Psoas muscle (tissue), 8 donors: ENCODE measurements around the gene ARHGAP15. TPM values are rescaled to one million over a fixed set of nuclear protein-coding genes. Genes with fewer than 3 reads are reported as not detected.

Experiments used
- ATAC-seq, 4 donors: fragments of 200-7000 bp; cut with Tn5 transposase; one replicate each; pipeline ENCODE4 v1.9.1; 2020; ENCODE audit warnings: moderate library complexity in 3 of 4, mild to moderate bottlenecking in 2 of 4
- DNase-seq, 2 donors: peaks; one replicate each; pipeline ENCODE4 v3.0.0-alpha.2; 2020
- H3K27ac ChIP-seq: fragments of 200-600 bp; one replicate; pipeline ENCODE4 v1.8.0; 2022
- H3K27me3 ChIP-seq, 3 donors: fragments of 200-600 bp in 1 of 3; one replicate each; pipeline versions ENCODE4 v1.6.1 to v1.8.0; 2013 to 2022; ENCODE audit warnings: low read length in 2 of 3, mild to moderate bottlenecking in 2 of 3, moderate library complexity in 1 of 3; ENCODE audit not compliant: insufficient read depth in 3 of 3
- H3K36me3 ChIP-seq, 2 donors: fragments of 200-600 bp in 1 of 2; one replicate each; pipeline versions ENCODE4 v1.6.1 to v1.8.0; 2013 to 2022; ENCODE audit warnings: low read depth in 1 of 2, mild to moderate bottlenecking in 1 of 2, moderate library complexity in 1 of 2; ENCODE audit not compliant: insufficient read depth in 1 of 2
- H3K4me1 ChIP-seq: fragments of 200-600 bp; one replicate; pipeline ENCODE4 v1.8.0; 2022
- H3K4me3 ChIP-seq: fragments of 200-600 bp; one replicate; pipeline ENCODE4 v1.8.0; 2022; ENCODE audit warnings: mild to moderate bottlenecking
- H3K9me3 ChIP-seq: fragments of 200-600 bp; one replicate; pipeline ENCODE4 v1.8.0; 2022
- CTCF ChIP-seq: fragments of 200-600 bp; IDR thresholded peaks from one replicate; pipeline ENCODE4 v1.8.0; 2022; ENCODE audit warnings: antibody characterized with exemption
- WGBS, 3 donors: extraction: QIAGEN DNeasy Blood & Tissue Kit; methylation state at CpG; one replicate each; pipeline versions ENCODE4 v1.1.6 to v1.1.7; 2013; 5-methylcytosine and 5-hydroxymethylcytosine counted together
- intact Hi-C, 2 donors: fragments of 100-400 bp; cut with DNase I; formaldehyde crosslinking; loops; one replicate each; pipeline versions ENCODE4 v1.11.0 to v1.14.2; 2022
- polyA plus RNA-seq, 3 donors: library from polyadenylated mRNA; stranded (reverse); fragments of 200-250 nt; gene quantifications; one replicate each; pipeline ENCODE4 v1.2.3, GENCODE V29; 2013
- total RNA-seq, 4 donors: library from RNA; stranded (reverse); fragmentation: NEBNext Ultra II Directional in 2 of 4; extraction: Animal tissue kit (Norgen Biotek cat#: 25700) in 2 of 4; gene quantifications; one replicate each; pipeline versions ENCODE4 v1.2.1 to v1.2.4, GENCODE V29; 2021 to 2023
- donor health status: healthy with polysubstance abuse.
- donor health status: DM: no; HTN: no; CAD: no; lungs with moderate emphysema.
- donor health status: Bipolar disorder and iron deficiency.
- donor health status: healthy.
- donor health status: DM: yes; HTN: yes; CAD: no.
- donor health status: DM: no; HTN: no; CAD: no.
- donor health status: DM: no; HTN: no; CAD: no.
- donor health status: DM: yes; HTN: yes; CAD: no.

ARHGAP15 gene
- total and polyA plus RNA-seq, 7 donors, result 0.49 to 3.1 (median 0.95) TPM

- Histone ChIP-seq H3K27ac (no peak overlapping the region), H3K4me1 (no peaks in the 10 kb centered on the region), H3K4me3 (no peak overlapping the region), H3K36me3 (no peaks in the 10 kb centered on the region), H3K9me3 (no peaks in the 10 kb centered on the region), H3K27me3 (no peaks in the 10 kb centered on the region)
- no peak for TF ChIP-seq CTCF
- ATAC-seq, result no peak
- intact Hi-C loops, result no loop called here
- no peak for DNase-seq
- WGBS, 3 donors, result 70 to 86% (median 82%) methylated on average over 3 of the region's 3 CpGs
Observed at GRCh38 chr2:143321994-143322393, 192.8 kb downstream of the ARHGAP15 start.

GRCh38 chr2:143329288-143329687, 200.1 kb downstream of the ARHGAP15 start:
- no peak for DNase-seq
- Histone ChIP-seq H3K27me3 (no peaks in the 10 kb centered on the region), H3K9me3 (no peaks in the 10 kb centered on the region), H3K27ac (no peak overlapping the region), H3K4me1 (no peaks in the 10 kb centered on the region), H3K4me3 (no peak overlapping the region), H3K36me3 (no peaks in the 10 kb centered on the region)
- 94 to 100% (median 96%) methylated on average over 2 of the region's 2 CpGs for WGBS, 3 donors
- no peak for ATAC-seq
- intact Hi-C loops, result no loop called here
- TF ChIP-seq CTCF, result no peak

GRCh38 chr2:143333168-143333791, 204.1 kb downstream of the ARHGAP15 start:
- no peak for TF ChIP-seq CTCF
- Histone ChIP-seq H3K36me3 (no peaks in the 10 kb centered on the region), H3K9me3 (no peaks in the 10 kb centered on the region), H3K4me3 (no peak overlapping the region), H3K27me3 (no peaks in the 10 kb centered on the region), H3K4me1 (no peaks in the 10 kb centered on the region), H3K27ac (no peak overlapping the region)
- DNase-seq (no peak), ATAC-seq (no peak)
- 78 to 86% (median 81%) methylated on average over 9 of the region's 9 CpGs for WGBS, 3 donors
- intact Hi-C loops, result no loop called here

- WGBS, 3 donors, result 83 to 93% (median 89%) methylated on average over 1 of the region's 1 CpG
Observed at GRCh38 chr2:143333847-143334246, 204.6 kb downstream of the ARHGAP15 start.

More at GRCh38 chr2:143333847-143334246, 204.6 kb downstream of the ARHGAP15 start:
- no peaks in the 10 kb centered on the region for H3K27me3 ChIP-seq
- no peaks in the 10 kb centered on the region for H3K4me1 ChIP-seq
- no peak for ATAC-seq
- no peak for TF ChIP-seq CTCF
- no peak for DNase-seq
- no peaks in the 10 kb centered on the region for H3K9me3 ChIP-seq
- no peaks in the 10 kb centered on the region for H3K36me3 ChIP-seq
- H3K4me3 ChIP-seq, result no peak overlapping the region
- intact Hi-C loops, result no loop called here
- no peak overlapping the region for H3K27ac ChIP-seq
